GM18498 (cell line): ENCODE measurements around the gene RAD18.

Experiments
- ATAC-seq: cut with Tn5 transposase; IDR thresholded peaks from one replicate; pipeline ENCODE4 v1.9.1; 2021; ENCODE audit warnings: mild to moderate bottlenecking, moderate library complexity; ENCODE audit not compliant: unreplicated experiment

RAD18 gene

GRCh38 chr3:8909160-8909559 is 54.1 kb downstream of the RAD18 start:
- no peak for ATAC-seq

GRCh38 chr3:8903191-8903590 is 60.1 kb downstream of the RAD18 start:
- ATAC-seq = no peak

GRCh38 chr3:8900869-8901268 is 62.4 kb downstream of the RAD18 start:
- no peak for ATAC-seq

- no peak for ATAC-seq
Observed at GRCh38 chr3:8899876-8900460, 63.3 kb downstream of the RAD18 start.

GRCh38 chr3:8895829-8896228 is 67.4 kb downstream of the RAD18 start:
- no peak for ATAC-seq

- ATAC-seq = no peak
Observed at GRCh38 chr3:8893001-8893400, 70.3 kb downstream of the RAD18 start.

- no peak for ATAC-seq
Observed at GRCh38 chr3:8891774-8892173, 71.5 kb downstream of the RAD18 start.

- ATAC-seq = no peak
Observed at GRCh38 chr3:8891303-8891702, 72.0 kb downstream of the RAD18 start.

GRCh38 chr3:8888301-8888915 is 74.9 kb downstream of the RAD18 start:
- ATAC-seq = no peak

- ATAC-seq = no peak
Observed at GRCh38 chr3:8887435-8888300, 75.6 kb downstream of the RAD18 start.

- ATAC-seq = no peak
Observed at GRCh38 chr3:8886546-8886945, 76.7 kb downstream of the RAD18 start.

GRCh38 chr3:8885536-8886316 is 77.5 kb downstream of the RAD18 start:
- no peak for ATAC-seq

- no peak for ATAC-seq
Observed at GRCh38 chr3:8884630-8885290, 78.5 kb downstream of the RAD18 start.

- ATAC-seq = no peak
Observed at GRCh38 chr3:8882642-8883041, 80.6 kb downstream of the RAD18 start.

- ATAC-seq = no peak
Observed at GRCh38 chr3:8882171-8882593, 81.1 kb downstream of the RAD18 start.

- ATAC-seq = no peak
Observed at GRCh38 chr3:8879347-8879944, 83.8 kb downstream of the RAD18 start.

GRCh38 chr3:8875836-8876235 is 87.4 kb downstream of the RAD18 start:
- no peak for ATAC-seq

GRCh38 chr3:8873740-8874139 is 89.5 kb downstream of the RAD18 start:
- ATAC-seq = no peak

GRCh38 chr3:8872261-8872660 is 91.0 kb downstream of the RAD18 start:
- no peak for ATAC-seq

- no peak for ATAC-seq
Observed at GRCh38 chr3:8871306-8871705, 92.0 kb downstream of the RAD18 start.
